ENCODE data around the gene KREMEN1. TPM values are rescaled to one million over a fixed set of nuclear protein-coding genes. Genes with fewer than 3 reads are reported as not detected.

KREMEN1 gene
- total and polyA plus RNA-seq, 4 donors, result 1.2 to 22.6 (median 3.8) TPM

- TF ChIP-seq GABPA (IDR thresholded peaks at IDR 0.05 in 1 of 2, conservative IDR thresholded peaks at IDR 0.05 in 1 of 2) (no peak), HNF4G (IDR thresholded peaks at IDR 0.05) (no peak)
Observed at GRCh38 chr22:29193021-29193420, 120.2 kb downstream of the KREMEN1 start (continued).

GRCh38 chr22:29194184-29194583, 121.3 kb downstream of the KREMEN1 start:
- no peaks in the 10 kb centered on the region for H3K36me3 ChIP-seq (ENCODE audit: control insufficient read depth in 4 of 4, insufficient read depth in 3 of 4, low read depth in 1 of 4, low read length in 3 of 4)
- no peak for TF ChIP-seq SP1 (IDR thresholded peaks at IDR 0.05)
- no peak for TF ChIP-seq RAD21 (IDR thresholded peaks at IDR 0.05)
- TF ChIP-seq ZBTB33 (IDR thresholded peaks at IDR 0.05), result no peak
- no peak for TF ChIP-seq HNF4G (IDR thresholded peaks at IDR 0.05)
- TF ChIP-seq EGR1 (IDR thresholded peaks at IDR 0.05; ENCODE audit: low read depth in 2 of 2), result no peak
- TF ChIP-seq NR2F2 (IDR thresholded peaks at IDR 0.05), result no peak
- no peak for TF ChIP-seq TAF1 (conservative IDR thresholded peaks at IDR 0.05)
- TF ChIP-seq HNF4A (conservative IDR thresholded peaks at IDR 0.05), result no peak
- no peak for TF ChIP-seq RXRA (IDR thresholded peaks at IDR 0.05)
- TF ChIP-seq REST (IDR thresholded peaks at IDR 0.05), result no peak
- TF ChIP-seq YY1 (IDR thresholded peaks at IDR 0.05), result no peak
- no peaks in the 10 kb centered on the region for H3K9me3 ChIP-seq (ENCODE audit: control insufficient read depth in 4 of 4, low read length in 3 of 4)
- H3K9ac ChIP-seq (ENCODE audit: low read depth in 1 of 2, low read length in 2 of 2), result no peak overlapping the region
- H3K4me3 ChIP-seq (ENCODE audit: low read depth in 1 of 3, low read length in 3 of 3), result no peak overlapping the region
- H3K27ac ChIP-seq (ENCODE audit: low read depth in 1 of 2, low read length in 2 of 2), result no peak overlapping the region
- H3K4me1 ChIP-seq (ENCODE audit: control insufficient read depth in 4 of 4, insufficient read depth in 4 of 4, low read length in 3 of 4), result no peaks in the 10 kb centered on the region
- no peaks in the 10 kb centered on the region for H3K27me3 ChIP-seq (ENCODE audit: control insufficient read depth in 4 of 4, insufficient read depth in 4 of 4, low read length in 3 of 4)
- 92% methylated on average over 2 of the region's 2 CpGs for WGBS
- DNase-seq (ENCODE audit: low spot score), result no peak

- 77% methylated on average over 8 of the region's 8 CpGs for WGBS
- TF ChIP-seq HNF4A (conservative IDR thresholded peaks at IDR 0.05) (no peak), NR2F2 (IDR thresholded peaks at IDR 0.05) (peak; percentile 40)
- H3K4me3 ChIP-seq (ENCODE audit: low read depth in 1 of 3, low read length in 3 of 3), result no peak overlapping the region
- H3K4me1 ChIP-seq (ENCODE audit: control insufficient read depth in 4 of 4, insufficient read depth in 4 of 4, low read length in 3 of 4), result no peaks in the 10 kb centered on the region
- H3K27me3 ChIP-seq (ENCODE audit: control insufficient read depth in 4 of 4, insufficient read depth in 4 of 4, low read length in 3 of 4), result no peaks in the 10 kb centered on the region
- peak; percentile 68 for DNase-seq (ENCODE audit: low spot score)
- no peaks in the 10 kb centered on the region for H3K9me3 ChIP-seq (ENCODE audit: control insufficient read depth in 4 of 4, low read length in 3 of 4)
- H3K36me3 ChIP-seq (ENCODE audit: control insufficient read depth in 4 of 4, insufficient read depth in 3 of 4, low read depth in 1 of 4, low read length in 3 of 4), result no peaks in the 10 kb centered on the region
- no peak overlapping the region for H3K9ac ChIP-seq (ENCODE audit: low read depth in 1 of 2, low read length in 2 of 2)
- H3K27ac ChIP-seq (ENCODE audit: low read depth in 1 of 2, low read length in 2 of 2), result no peak overlapping the region
Observed at GRCh38 chr22:29195118-29195963, 122.5 kb downstream of the KREMEN1 start.

Data from liver (tissue), 9 donors.